Stimulated activated CD4-positive, alpha-beta T cell treated with anti-CD3 and anti-CD28 coated beads, Interleukin-4, amount 100 ng/mL, for 48 hours (primary cell): ENCODE measurements around the gene FRMD1.

Source experiments
- DNase-seq, 2 donors: peaks; one replicate each; pipeline ENCODE4 v3.0.0-alpha.2; 2020; ENCODE audit warnings: low read depth in 2 of 2

FRMD1 gene

DNA sequence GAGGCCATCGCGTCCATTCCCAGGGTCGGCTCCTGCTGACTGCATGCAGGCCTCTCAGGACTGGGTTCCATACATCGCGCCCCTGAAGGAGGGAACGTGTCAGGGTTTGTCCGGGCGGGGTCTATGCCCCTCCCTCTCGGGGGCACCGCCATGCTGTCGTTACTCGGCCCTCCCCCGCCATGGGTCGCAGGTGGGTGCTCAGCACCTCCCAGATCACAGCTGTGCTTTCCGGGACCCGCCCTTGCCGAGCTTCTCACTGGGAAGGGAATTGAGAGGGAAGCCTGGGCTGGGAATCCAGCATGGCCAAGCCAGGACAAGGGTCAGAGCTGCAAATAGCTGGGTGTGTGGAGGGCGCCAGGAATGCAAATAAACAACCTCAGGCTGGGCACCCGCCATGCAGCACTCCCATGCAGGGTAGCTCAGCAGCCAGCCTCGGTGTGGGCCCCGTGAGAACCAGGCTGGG lies at the start of gene FRMD1:
FRMD1 (minus strand) TSS at position 270 of the 463 bp plus-strand sequence; CDS start at position 152, 118 bp downstream.
- no peak for DNase-seq

DNA sequence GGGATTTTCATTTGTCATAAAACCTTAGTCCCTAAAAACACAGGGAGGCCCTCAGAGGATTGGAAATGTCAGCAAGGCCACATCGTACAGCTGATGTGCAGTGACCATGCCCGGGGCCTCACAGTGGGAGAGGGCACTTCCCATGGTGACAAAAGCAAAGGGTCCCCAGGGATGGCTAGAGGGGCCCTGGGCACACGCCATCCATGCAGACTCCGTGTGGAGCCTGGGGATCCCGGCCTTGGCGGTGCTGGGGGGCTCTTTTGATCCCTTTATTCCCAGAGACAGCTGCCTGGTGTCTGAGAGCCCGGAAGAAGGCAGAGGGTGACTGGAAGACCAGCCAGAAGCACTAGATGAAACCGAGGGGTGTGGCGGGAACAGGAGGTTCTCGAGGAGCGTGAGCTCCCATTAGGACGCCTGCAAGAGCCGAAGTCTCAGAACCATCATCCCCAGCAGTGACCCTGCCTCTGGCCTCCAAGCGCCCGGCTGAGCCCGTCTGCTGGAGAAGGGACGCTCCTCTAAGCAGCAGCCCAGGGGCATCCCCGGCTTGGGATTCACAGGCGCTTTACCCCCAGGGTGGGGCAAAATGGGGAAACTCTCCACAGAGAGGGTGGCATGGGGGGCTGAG lies 49.1 kb upstream of the FRMD1 start:
- no peak for DNase-seq

DNA sequence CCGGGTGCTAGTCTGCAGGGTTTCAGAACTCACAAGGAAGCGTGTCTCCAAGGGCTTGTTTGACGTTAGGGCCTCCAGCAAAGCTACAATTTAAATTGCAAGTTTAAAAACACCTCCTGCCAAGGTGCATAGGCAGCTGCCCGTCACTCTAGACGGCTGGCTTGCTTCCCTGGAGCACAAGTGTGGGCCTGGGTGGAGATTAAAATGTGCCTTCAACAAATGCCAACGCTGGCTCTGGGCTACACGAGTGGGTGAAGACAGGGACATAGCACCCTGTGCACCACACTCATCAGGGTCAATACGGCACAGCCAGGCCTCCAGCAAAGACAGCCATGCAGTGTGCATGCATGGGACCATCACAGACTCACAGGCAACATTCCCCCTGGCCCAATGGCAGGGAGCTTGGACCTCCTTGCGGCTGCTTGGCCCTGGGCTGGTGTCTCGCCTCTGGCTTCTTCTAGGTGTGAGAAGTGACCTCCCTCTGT lies 48.4 kb upstream of the FRMD1 start:
- no peak for DNase-seq

DNA sequence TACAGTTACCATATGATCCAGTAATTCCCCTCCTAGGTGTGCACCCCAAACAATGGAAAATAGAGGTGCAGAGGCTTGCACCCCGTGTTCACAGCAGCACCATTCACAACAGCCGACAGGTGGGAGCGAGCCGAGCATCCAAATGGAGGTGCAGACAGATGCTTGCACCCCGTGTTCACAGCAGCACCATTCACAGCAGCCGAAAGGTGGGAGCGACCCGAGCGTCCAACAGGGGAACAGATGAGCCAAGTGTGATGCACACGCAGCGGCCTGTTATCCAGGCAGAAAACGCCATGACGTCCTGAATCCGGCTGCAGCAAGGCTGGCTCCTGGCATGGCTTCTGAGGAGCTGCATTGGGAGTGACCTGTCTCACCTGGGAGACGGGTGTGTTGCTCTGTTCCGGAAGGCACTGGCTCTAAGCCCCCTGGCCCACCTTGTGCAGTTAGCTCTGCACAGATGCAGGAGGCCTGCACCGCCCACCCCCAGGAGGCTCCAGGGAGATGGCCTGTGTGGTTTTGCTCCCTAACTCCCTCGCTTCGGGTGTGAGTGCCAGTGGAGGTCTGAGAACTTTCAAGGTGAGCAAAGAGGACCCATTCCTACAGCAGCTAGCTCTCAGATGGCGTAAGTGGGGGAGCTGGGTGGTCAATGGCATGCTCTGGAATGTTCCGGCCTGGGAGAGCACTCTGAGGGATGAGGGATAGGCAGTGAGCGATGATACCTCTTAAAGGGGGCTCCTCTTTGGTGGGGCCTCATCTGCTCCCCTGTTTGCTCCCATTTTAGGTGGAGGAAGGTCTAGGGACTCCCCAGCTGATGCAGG lies 47.8 kb upstream of the FRMD1 start:
- no peak for DNase-seq

DNA sequence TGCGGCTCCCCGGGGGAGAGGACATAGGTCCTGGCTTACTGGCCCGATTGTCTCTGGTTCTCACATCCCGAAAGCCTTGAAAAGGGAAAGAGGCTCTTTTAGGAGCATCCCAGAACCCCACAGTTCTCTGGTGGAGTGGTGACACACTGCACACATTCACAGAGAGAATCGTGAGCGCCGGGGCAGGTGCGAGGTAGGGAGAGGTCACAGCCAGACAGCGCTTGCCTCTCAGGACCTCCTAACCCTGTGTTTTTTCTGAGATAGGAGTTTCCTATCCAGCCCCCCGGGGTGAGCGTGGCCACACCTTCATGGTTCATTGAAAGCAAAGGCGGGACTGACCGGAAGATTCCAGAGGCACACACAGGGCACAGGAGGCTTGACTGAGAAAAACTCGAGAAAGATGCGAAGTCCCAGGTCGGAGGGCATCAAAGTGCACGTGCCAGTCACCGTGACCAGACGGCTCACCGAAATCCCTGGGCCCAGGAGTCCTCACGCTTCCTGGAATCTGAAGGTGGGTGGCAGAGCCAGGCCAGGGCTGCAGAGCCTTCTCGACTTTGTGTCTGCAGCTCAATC lies 46.5 kb upstream of the FRMD1 start:
- DNase-seq = no peak

DNA sequence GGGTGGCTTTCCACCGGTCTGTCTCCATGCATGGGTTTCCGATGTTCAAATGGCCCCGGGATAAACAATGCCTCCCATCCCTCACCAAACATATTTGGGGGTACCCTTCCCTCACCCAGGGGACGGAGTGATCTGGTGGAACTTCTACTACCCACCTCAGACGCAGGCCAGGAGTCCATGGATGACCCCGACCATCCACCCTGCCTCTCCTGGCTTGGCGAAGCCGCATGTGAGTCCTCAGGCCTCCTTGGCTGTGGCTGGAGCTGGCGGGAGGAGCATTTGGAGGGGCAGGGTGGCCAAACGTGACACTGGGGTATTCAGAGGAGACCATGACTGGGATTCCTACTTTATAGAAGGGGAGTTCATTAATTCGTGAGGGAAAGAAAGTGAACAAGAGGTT lies 45.9 kb upstream of the FRMD1 start:
- DNase-seq = no peak

DNA sequence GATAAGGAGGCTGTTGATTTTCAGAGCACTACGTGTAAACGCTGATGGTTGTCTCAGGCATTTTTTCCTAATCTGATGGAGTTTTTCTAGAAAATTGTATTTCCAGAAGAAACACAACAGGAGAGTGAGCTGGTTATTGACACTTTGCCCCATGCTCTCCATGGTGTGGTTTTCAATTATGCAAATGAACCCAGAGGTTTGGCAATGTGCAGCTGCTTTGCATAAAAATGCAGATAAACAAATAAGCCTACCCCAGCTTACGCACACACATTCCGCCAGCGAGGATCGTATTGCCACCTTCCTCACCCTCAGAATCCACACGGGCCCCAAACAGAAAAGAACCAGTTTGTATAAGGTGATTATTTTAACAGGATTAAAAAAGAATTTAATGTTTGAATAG lies 45.1 kb upstream of the FRMD1 start:
- DNase-seq = no peak

DNA sequence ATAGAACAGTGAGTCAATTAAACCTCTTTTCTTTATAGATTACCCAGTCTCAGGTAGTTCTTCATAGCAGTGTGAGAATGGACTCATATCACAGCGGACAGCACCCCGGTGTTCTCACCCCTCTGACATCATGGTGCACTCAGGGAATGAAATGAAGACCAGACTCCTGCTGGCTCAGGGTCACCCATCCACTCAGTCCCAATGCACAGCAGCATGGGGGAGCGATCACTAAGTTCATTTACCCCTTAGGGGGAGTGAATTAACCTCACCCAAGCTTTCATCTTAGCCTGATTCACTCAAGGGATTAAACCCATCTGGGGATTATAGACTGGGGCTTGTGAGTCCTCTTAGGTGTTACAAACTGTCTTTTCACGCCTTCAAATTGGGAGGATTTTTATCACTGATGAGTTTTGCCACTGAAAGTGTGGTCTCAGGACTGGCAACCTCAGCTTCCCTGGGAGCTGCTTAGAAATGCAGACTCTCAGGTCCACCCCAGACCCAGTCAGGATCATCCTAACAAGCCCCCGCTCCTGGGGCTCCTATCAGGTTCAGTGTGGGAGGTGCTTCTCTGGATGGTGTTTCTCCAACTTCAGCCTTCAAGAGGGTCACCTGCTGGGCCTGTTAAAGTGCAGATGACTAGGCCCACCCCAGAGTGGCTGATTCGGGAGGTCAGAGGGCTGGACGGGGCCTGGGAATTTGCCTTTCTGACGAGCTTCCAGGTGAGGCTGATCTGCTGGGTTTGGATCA lies 44.3 kb upstream of the FRMD1 start:
- no peak for DNase-seq

DNA sequence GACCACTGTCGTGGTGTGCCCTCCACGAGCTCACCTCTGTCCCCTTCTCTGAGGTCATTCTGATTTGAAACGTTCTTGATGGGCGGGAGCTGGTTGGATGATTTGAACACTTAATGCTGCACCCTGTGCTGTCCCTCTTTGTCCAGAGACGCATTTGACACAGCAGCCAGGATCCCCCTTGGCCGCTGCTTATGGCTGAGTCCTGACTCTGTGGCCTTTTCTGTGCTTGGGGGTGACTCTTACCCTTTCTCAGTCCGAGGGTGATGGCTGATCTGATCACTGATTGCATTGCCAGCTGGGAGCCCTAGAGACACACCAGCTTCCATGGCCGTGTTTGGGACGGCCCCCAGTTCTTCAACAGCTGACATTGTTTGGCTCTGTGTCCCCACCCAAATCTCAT lies 43.5 kb upstream of the FRMD1 start:
- no peak for DNase-seq

DNA sequence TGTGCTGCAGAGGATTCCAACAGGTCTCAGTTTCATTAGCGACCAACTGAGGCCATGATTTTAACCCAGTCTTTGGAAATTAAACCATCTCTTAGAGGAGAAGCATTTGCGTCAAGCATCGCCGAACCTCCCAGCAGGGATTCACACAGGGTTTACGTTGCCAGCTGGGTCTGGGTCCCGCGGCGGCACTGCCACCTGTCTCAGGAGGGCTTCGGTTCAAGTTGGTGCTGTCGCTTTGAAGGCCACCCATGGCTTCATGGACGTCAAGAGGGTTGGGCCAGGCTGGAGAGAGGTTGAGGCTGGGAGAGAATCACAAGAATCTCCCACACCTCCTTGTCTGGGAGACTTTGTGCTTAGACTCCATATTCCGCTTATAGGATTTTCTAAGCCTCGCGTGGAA lies 43.0 kb upstream of the FRMD1 start:
- no peak for DNase-seq

DNA sequence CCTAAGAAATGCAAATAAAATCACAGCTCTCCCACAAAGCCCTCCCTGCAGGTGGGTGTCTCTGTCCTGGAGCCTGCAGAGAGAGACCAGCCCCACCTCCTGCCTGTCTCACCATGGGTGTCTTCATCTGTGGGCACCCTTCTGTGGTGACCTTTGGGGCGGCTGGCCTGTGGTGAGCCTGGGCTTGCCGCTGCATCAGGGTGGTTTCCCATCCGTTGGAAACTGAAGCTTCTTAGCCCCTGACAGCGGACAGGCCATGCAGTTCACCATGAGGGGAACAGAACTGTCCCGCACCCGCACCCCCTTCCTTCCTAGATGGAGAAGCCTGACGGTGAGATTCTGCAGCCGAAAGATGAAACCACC lies 42.3 kb upstream of the FRMD1 start:
- DNase-seq = no peak

DNA sequence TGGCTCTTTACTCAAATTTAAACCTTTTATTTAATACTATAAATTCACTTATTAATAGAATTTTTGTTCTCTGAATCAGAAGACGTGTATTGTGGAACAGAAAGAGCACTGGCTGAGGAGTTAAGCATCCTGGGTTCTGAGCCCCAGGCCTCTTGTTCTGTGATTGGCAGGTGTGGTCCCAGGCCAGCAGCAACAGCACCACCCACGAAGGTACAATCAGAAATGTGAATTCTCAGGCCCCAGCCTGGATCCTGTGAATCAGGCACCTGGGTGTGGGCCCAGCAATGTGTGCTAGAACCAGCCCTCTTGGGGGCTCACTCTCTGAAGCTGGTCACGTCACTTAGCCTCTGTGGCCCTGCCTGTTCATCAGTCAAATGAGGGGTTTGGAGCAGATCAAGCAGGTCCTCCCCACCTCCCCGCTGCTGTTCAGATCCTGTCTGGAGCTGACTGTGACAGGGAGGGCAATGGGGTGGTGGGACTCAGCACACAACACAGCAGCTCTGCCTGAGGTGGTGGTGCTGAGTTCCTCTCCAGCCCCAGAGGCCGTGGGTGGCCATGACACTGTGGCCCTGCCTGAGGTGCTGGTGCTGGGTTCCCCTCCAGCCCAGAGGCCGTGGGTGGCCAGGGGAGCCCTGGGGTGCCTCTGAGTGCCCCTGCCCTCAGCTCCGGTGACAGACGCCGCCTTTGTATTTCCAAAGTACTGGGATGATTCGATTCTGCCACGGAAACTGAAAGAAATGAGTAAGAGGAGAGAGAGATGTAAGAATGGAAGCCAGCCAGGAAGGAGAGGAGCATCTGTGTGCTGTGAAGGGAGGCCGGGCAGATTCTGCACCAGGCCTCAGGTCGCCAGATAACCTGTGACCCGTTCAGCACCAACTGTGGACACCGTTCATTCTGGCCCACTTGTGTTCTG lies 41.6 kb upstream of the FRMD1 start:
- DNase-seq = peak in 1 of 2 donors; percentile 27

DNA sequence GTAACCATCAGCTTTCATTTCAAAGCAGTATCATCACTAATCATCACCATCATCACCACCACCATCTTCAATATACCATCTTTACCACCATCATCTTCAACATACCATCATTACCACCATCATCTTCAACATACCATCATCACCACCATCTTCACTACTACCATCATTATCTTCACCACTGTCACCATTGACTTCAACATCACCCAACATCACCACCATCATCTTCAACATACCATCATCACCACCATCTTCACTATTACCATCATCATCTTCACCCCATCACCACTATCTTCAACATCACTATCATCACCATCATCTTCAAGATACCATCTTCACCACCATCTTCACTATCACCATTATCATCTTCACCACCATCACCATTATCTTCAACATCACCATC lies 40.5 kb upstream of the FRMD1 start:
- DNase-seq = no peak

DNA sequence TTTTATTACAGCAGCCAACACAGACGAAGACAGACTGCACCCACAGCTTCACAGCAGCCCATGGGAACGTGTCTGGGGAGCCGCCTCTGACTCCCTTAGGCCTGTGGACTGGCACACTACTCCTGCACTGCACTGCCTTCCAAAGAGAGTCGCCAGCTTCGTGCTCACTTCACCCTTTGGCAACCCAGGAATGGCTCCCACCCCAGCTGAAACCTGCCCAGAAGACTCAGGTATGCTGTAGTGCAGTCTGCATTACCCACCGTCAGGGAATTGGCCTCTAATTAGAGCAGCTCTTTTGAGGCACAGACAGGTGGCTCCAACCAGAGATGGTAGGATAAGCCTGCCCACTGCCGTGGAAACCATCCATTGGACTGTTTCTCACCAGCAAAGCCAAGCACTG lies 39.9 kb upstream of the FRMD1 start:
- DNase-seq = no peak

DNA sequence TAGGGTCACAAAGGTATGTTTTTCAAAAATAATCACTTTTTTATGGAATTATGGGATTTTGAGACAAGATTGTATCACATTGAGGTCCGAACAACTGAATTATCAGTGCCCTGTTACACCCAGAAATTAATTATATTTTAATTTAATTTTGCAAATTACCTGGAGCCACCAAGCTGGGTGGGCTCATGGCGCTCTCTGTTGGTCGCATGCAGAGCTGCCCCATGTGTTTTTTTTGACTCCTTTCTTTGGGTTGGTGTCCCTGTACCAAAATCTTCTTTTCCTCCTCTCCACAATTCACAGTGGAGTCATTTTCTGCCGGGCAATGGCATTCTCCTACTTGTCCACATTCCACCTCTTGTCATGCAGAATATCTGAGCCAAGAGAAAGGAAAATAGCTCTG lies 38.9 kb upstream of the FRMD1 start:
- DNase-seq = no peak

DNA sequence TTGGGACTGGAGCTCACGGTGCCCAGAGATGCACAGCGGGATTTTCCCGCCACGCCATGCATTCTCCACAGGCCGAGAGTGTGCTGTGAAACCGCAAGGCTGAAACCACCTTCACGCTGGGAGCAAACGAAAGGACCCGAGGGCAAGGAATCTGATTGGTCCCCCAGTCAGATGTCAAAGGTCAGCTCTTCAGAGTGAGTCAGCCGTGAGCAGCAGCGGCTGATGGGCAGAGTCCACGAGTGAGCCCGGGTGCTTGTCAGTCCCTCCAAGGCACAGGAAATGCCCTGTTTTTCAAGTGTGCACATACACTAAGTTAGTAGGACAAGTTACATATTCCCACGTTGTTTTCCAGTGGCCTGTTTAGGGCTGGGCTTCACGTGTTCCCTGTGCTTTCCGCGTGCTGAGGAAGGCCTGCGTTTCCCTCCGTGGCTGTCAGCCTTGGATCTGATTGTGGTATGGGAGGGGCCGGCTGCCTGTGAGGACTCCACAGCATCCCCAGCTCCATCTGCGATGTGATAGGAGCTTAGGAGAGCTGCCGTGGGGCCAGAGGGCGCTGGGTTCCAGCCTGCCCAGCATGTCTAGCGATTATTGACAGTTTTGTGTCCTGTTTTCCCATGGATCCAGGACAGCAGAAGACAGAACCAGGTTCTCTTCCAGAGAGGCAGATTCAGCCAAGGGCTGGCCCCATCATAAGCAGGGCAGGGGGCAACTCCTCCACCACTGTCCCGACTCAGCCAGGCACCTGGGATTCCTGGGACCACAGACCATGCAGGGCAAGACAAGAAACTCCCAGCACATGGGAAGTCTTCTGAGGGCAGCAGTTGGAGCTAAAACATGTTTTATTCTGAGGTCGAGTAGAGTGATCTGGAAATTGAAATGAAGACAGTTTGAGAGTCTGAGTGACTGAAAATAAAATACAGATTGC lies 38.2 kb upstream of the FRMD1 start:
- DNase-seq = no peak

DNA sequence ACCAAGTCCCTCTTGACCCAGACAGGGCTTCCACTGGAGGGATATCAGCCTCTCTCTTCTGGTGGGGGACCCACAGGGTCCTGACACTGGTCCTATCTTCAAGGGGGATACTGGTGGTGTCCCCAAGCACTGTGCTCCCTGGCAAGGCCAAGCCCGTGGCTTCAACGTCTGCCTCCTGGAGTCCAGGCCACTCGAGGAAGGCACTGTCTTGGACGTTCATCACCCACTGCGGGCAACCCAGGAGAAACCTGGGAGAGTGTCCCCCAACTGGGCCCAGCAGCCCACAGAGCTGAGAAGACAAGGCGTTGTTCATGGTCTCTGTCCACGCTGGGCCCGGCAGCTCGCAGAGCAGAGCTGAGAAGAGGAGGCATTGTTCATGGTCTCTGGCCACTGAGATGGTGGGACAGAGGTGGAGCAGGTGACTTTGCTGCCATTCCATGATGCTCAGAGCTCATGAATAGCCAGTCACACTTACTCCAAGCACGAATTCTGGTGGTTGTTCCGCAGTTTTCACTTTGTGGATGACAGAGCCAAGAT lies 37.5 kb upstream of the FRMD1 start:
- no peak for DNase-seq

DNA sequence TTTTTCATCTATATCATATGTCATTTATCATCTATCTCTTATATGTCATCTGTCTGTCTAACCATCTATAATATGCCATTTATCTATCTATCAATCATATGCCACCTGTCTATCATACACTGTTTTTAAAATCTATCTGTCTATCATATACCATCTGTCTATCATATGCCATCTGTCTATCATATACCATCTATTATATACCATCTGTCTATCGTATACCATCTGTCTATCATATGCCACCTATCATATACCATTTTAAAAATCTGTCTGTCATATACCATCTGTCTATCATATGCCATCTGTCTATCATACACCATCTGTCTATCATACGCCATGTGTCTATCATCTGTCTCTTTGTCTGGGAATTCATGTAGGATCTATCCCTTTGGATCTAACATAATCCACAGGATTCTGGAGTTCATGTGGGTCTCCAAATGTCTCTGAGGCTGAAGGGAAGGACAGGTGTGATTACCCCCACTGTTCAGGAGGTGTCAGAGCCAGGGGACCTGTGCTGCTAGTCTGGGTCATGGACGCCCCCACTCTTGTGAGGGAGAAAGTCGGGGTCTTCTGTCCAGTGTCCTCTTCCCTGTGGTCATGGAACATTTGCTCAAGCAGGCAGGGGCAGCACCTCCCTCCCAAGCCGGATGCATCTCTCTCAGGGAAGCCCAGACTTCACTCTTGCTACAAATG lies 36.9 kb upstream of the FRMD1 start:
- no peak for DNase-seq

DNA sequence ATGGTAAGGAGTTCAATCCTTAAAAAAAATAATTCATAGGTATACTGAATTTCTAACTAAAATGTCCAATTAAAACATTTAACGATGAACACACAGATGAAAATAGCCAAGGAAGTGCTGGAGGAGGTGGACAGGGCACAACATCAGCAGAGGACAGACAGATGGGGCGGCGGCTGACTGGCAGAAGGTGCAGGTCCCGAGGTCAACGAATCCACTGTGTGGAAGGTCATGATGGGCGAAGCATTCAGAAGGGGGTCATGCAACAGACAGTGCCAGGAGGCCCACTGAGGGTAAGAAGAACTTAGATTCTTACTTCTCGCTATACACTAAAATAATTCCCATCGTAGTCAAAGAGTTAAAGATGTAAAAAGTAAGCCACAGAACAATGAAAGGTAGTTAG lies 34.2 kb upstream of the FRMD1 start:
- no peak for DNase-seq
